H1 (cell line): ENCODE results near the gene PARD3. TPM values are rescaled to one million over a fixed set of nuclear protein-coding genes. Genes with fewer than 3 reads are reported as not detected.

Experiments used
- CBX5 ChIP-seq: fragments of 300-800, 300-1000 bp; sonication (generic); IDR thresholded peaks from 2 replicates; pipeline ENCODE4 v1.7.1; 2016; ENCODE audit warnings: antibody characterized with exemption, low read length, low read depth
- CBX8 ChIP-seq: fragments of 300-800, 300-1000 bp; sonication (generic); IDR thresholded peaks from 2 replicates; pipeline ENCODE4 v1.7.1; 2016; ENCODE audit warnings: low read depth, low read length, borderline replicate concordance
- CEBPB ChIP-seq: IDR thresholded peaks from 2 replicates; pipeline ENCODE4 v1.6.1; 2012; ENCODE audit warnings: low read depth, low read length
- CTBP2 ChIP-seq: IDR thresholded peaks from 2 replicates; pipeline ENCODE4 v1.7.0; 2011; ENCODE audit warnings: borderline replicate concordance, mild to moderate bottlenecking, moderate library complexity, mixed read lengths, low read length; ENCODE audit not compliant: insufficient read depth, insufficient read length
- GTF2F1 ChIP-seq: IDR thresholded peaks from 2 replicates; pipeline ENCODE4 v1.6.1; 2012; ENCODE audit warnings: low read depth, low read length, improper control_type of control experiment, borderline replicate concordance
- KDM5A ChIP-seq: fragments of 200-600 bp; IDR thresholded peaks from 2 replicates; pipeline ENCODE4 v1.7.1; 2012; ENCODE audit warnings: mild to moderate bottlenecking, low read length, inconsistent platforms, mixed read lengths
- NANOG ChIP-seq: IDR thresholded peaks from 2 replicates; pipeline ENCODE4 v1.6.1; 2011; ENCODE audit warnings: low read length, low read depth, mild to moderate bottlenecking, inconsistent platforms; ENCODE audit not compliant: insufficient read depth, poor library complexity, severe bottlenecking
- SAP30 ChIP-seq: fragments of 300-600 bp; sonication (generic); IDR thresholded peaks from 2 replicates; pipeline ENCODE4 v1.7.1; 2012; ENCODE audit warnings: low read length, moderate library complexity, mild to moderate bottlenecking, inconsistent platforms; ENCODE audit not compliant: insufficient read depth, insufficient replicate concordance
- SIN3A ChIP-seq, 2 experiments: IDR thresholded peaks in 1 of 2; conservative IDR thresholded peaks in 1 of 2; 2 replicates each; pipeline ENCODE4 v1.6.1; 2011 to 2012; ENCODE audit warnings: low read length in 2 of 2, improper control_type of control experiment in 1 of 2, low read depth in 1 of 2, mild to moderate bottlenecking in 1 of 2
- SP4 ChIP-seq: IDR thresholded peaks from 2 replicates; pipeline ENCODE4 v1.6.1; 2012; ENCODE audit warnings: low read length, inconsistent platforms
- polyA plus RNA-seq, 7 experiments: library from polyadenylated mRNA; depleted of rRNA in 3 of 7; stranded (reverse) in 5 of 7; unstranded in 2 of 7; fragments of >200 nt in 5 of 7; fragments of 200-250 nt in 2 of 7; gene quantifications; 1 replicate in 5 of 7; 2 replicates in 1 of 7; 4 replicates in 1 of 7; pipeline versions ENCODE4 v1.2.1 to v1.2.3, GENCODE V29; 2011 to 2013; ENCODE audit warnings: missing spikeins in 2 of 7, mixed read lengths in 2 of 7
- total RNA-seq: library from RNA; stranded (reverse); fragmentation: NEBNext Ultra II Directional; extraction: Animal tissue kit (Norgen Biotek cat#: 25700); gene quantifications from 2 replicates; pipeline ENCODE4 v1.2.1, GENCODE V29; 2021
- TF ChIP-seq, protein P1 (sequence below): fragments of 300-600 bp; sonication (generic); IDR thresholded peaks from 2 replicates; pipeline ENCODE4 v1.7.1; 2012; ENCODE audit warnings: low read length, moderate library complexity, mild to moderate bottlenecking, inconsistent platforms; ENCODE audit not compliant: insufficient replicate concordance

PARD3 gene
- total and polyA plus RNA-seq, 2 of the 8 experiments (the other 6 are each of a cell fraction or from before 2014, with no cell fraction given): 19.7 to 49.1 TPM

DNA sequence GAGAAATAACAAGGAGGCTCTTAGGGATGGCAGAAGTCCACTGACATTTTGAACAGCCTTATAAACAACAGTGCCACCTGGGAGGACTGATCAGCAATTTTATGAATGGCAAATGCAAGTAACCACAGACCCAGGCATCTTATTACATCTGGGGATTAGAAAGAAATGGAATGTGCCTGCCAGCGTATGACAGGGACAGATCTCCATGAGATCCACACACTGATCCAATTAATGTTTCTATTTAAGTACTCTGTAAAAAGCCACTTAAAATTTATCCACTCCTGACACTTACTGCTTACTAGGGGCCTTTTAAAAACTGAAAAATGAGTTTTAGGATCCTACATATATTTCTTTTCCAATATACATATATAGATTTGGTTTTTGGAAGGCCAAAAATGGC lies 28.6 kb downstream of the PARD3 start (continued):
- TF ChIP-seq, protein P1, sequence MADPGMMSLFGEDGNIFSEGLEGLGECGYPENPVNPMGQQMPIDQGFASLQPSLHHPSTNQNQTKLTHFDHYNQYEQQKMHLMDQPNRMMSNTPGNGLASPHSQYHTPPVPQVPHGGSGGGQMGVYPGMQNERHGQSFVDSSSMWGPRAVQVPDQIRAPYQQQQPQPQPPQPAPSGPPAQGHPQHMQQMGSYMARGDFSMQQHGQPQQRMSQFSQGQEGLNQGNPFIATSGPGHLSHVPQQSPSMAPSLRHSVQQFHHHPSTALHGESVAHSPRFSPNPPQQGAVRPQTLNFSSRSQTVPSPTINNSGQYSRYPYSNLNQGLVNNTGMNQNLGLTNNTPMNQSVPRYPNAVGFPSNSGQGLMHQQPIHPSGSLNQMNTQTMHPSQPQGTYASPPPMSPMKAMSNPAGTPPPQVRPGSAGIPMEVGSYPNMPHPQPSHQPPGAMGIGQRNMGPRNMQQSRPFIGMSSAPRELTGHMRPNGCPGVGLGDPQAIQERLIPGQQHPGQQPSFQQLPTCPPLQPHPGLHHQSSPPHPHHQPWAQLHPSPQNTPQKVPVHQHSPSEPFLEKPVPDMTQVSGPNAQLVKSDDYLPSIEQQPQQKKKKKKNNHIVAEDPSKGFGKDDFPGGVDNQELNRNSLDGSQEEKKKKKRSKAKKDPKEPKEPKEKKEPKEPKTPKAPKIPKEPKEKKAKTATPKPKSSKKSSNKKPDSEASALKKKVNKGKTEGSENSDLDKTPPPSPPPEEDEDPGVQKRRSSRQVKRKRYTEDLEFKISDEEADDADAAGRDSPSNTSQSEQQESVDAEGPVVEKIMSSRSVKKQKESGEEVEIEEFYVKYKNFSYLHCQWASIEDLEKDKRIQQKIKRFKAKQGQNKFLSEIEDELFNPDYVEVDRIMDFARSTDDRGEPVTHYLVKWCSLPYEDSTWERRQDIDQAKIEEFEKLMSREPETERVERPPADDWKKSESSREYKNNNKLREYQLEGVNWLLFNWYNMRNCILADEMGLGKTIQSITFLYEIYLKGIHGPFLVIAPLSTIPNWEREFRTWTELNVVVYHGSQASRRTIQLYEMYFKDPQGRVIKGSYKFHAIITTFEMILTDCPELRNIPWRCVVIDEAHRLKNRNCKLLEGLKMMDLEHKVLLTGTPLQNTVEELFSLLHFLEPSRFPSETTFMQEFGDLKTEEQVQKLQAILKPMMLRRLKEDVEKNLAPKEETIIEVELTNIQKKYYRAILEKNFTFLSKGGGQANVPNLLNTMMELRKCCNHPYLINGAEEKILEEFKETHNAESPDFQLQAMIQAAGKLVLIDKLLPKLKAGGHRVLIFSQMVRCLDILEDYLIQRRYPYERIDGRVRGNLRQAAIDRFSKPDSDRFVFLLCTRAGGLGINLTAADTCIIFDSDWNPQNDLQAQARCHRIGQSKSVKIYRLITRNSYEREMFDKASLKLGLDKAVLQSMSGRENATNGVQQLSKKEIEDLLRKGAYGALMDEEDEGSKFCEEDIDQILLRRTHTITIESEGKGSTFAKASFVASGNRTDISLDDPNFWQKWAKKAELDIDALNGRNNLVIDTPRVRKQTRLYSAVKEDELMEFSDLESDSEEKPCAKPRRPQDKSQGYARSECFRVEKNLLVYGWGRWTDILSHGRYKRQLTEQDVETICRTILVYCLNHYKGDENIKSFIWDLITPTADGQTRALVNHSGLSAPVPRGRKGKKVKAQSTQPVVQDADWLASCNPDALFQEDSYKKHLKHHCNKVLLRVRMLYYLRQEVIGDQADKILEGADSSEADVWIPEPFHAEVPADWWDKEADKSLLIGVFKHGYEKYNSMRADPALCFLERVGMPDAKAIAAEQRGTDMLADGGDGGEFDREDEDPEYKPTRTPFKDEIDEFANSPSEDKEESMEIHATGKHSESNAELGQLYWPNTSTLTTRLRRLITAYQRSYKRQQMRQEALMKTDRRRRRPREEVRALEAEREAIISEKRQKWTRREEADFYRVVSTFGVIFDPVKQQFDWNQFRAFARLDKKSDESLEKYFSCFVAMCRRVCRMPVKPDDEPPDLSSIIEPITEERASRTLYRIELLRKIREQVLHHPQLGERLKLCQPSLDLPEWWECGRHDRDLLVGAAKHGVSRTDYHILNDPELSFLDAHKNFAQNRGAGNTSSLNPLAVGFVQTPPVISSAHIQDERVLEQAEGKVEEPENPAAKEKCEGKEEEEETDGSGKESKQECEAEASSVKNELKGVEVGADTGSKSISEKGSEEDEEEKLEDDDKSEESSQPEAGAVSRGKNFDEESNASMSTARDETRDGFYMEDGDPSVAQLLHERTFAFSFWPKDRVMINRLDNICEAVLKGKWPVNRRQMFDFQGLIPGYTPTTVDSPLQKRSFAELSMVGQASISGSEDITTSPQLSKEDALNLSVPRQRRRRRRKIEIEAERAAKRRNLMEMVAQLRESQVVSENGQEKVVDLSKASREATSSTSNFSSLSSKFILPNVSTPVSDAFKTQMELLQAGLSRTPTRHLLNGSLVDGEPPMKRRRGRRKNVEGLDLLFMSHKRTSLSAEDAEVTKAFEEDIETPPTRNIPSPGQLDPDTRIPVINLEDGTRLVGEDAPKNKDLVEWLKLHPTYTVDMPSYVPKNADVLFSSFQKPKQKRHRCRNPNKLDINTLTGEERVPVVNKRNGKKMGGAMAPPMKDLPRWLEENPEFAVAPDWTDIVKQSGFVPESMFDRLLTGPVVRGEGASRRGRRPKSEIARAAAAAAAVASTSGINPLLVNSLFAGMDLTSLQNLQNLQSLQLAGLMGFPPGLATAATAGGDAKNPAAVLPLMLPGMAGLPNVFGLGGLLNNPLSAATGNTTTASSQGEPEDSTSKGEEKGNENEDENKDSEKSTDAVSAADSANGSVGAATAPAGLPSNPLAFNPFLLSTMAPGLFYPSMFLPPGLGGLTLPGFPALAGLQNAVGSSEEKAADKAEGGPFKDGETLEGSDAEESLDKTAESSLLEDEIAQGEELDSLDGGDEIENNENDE: no peak
- TF ChIP-seq CTBP2 (no peak), CEBPB (no peak), CBX8 (no peak), SIN3A (conservative IDR thresholded peaks at IDR 0.05 in 1 of 2, IDR thresholded peaks at IDR 0.05 in 1 of 2; ENCODE audit: low read depth in 1 of 2, low read length in 2 of 2) (no peak), CBX5 (no peak), KDM5A (no peak), GTF2F1 (no peak), NANOG (no peak), SAP30 (no peak), SP4 (no peak)
